SK-N-SH (cell line): ENCODE results near the gene RBMS1. TPM values are rescaled to one million over a fixed set of nuclear protein-coding genes. Genes with fewer than 3 reads are reported as not detected.

Source experiments
- CTCF ChIA-PET: fragments of 300-600, 350-600 bp; formaldehyde crosslinking; extraction: SDS; loops from one replicate; lab custom pipeline; 2021; lab: Yijun Ruan, JAX
- POLR2A ChIA-PET: fragments of 350-600 bp; sonication (Branson Sonifier 250); formaldehyde crosslinking; extraction: SDS; loops from one replicate; lab custom pipeline; 2020; ENCODE audit warnings: antibody characterized with exemption, inconsistent platforms; lab: Yijun Ruan, JAX
- DNase-seq: peaks from one replicate; pipeline ENCODE4 v3.0.0; 2012
- H2AFZ ChIP-seq: fragments of 200-600 bp; sonication (generic); 2 replicates; pipeline ENCODE4 v1.8.1; 2016; ENCODE audit warnings: antibody characterized with exemption, mild to moderate bottlenecking, low read depth
- H3F3A ChIP-seq: fragments of 200-600 bp; sonication (generic); replicated peaks from 2 replicates; pipeline ENCODE3; 2016; ENCODE audit warnings: antibody characterized with exemption, mild to moderate bottlenecking; ENCODE audit not compliant: insufficient read depth
- H3K27ac ChIP-seq, 2 experiments: fragments of 200-500 bp in 1 of 2; fragments of 200-600 bp in 1 of 2; sonication (Bioruptor generic) in 1 of 2; sonication (generic), shearing (Covaris generic) in 1 of 2; 2 replicates each; pipeline versions ENCODE4 v1.5.1 to v1.6.1; 2014 to 2016; ENCODE audit warnings: low read depth in 2 of 2, inconsistent platforms in 1 of 2, low read length in 1 of 2, mild to moderate bottlenecking in 1 of 2, mixed read lengths in 1 of 2
- H3K27me3 ChIP-seq: fragments of 200-600 bp; sonication (generic), shearing (Covaris generic); 2 replicates; pipeline ENCODE4 v1.6.1; 2016; ENCODE audit warnings: mixed run types; ENCODE audit not compliant: insufficient read depth
- H3K36me3 ChIP-seq, 2 experiments: fragments of 200-500 bp in 1 of 2; fragments of 200-600 bp in 1 of 2; sonication (Bioruptor generic) in 1 of 2; sonication (generic) in 1 of 2; replicated peaks in 1 of 2; 2 replicates each; pipeline versions ENCODE3 to v1.5.1; 2014 to 2016; ENCODE audit warnings: low read length in 1 of 2, mild to moderate bottlenecking in 1 of 2; ENCODE audit not compliant: insufficient read depth in 2 of 2, control insufficient read depth in 1 of 2
- H3K4me1 ChIP-seq, 2 experiments: fragments of 200-500 bp in 1 of 2; fragments of 200-600 bp in 1 of 2; sonication (Bioruptor generic) in 1 of 2; sonication (generic), shearing (Covaris generic) in 1 of 2; 2 replicates each; pipeline versions ENCODE4 v1.5.1 to v1.6.1; 2014 to 2016; ENCODE audit warnings: low read depth in 1 of 2, low read length in 1 of 2, mixed run types in 1 of 2; ENCODE audit not compliant: insufficient read depth in 2 of 2, control insufficient read depth in 1 of 2
- H3K4me2 ChIP-seq: fragments of 200-600 bp; sonication (generic), shearing (Covaris generic); 2 replicates; pipeline ENCODE4 v1.6.1; 2017; ENCODE audit warnings: mixed run types
- H3K4me3 ChIP-seq, 2 experiments: fragments of 200-500 bp in 1 of 2; fragments of 200-600 bp in 1 of 2; sonication (Bioruptor generic) in 1 of 2; sonication (generic), shearing (Covaris generic) in 1 of 2; 2 replicates each; pipeline versions ENCODE4 v1.5.1 to v1.8.1; 2014 to 2016; ENCODE audit warnings: low read depth in 2 of 2, inconsistent platforms in 1 of 2, low read length in 1 of 2, mild to moderate bottlenecking in 1 of 2, mixed read lengths in 1 of 2, moderate library complexity in 1 of 2
- H3K79me2 ChIP-seq: fragments of 200-600 bp; sonication (generic); 2 replicates; pipeline ENCODE4 v1.8.1; 2017; ENCODE audit warnings: mild to moderate bottlenecking; ENCODE audit not compliant: insufficient read depth
- H3K9ac ChIP-seq: fragments of 200-600 bp; sonication (generic); 2 replicates; pipeline ENCODE4 v1.6.1; 2017; ENCODE audit warnings: mixed run types
- H3K9me2 ChIP-seq: fragments of 200-600 bp; sonication (generic); 2 replicates; pipeline ENCODE4 v1.6.1; 2017; ENCODE audit warnings: mixed run types
- H3K9me3 ChIP-seq: fragments of 200-600 bp; sonication (generic); 2 replicates; pipeline ENCODE4 v1.6.1; 2017; ENCODE audit warnings: mixed run types, mild to moderate bottlenecking, moderate library complexity
- H4K20me1 ChIP-seq: fragments of 200-600 bp; sonication (generic); 2 replicates; pipeline ENCODE4 v1.6.1; 2017; ENCODE audit warnings: mild to moderate bottlenecking, mixed run types; ENCODE audit not compliant: insufficient read depth
- CHD2 ChIP-seq: fragments of 150-350 bp; IDR thresholded peaks from 2 replicates; pipeline ENCODE4 v1.6.1; 2018; ENCODE audit warnings: low read length; ENCODE audit not compliant: partially characterized antibody
- ELF1 ChIP-seq: IDR thresholded peaks from 2 replicates; pipeline ENCODE4 v1.4.0; 2012
- EZH2phosphoT487 ChIP-seq: fragments of 200-600 bp; sonication (generic); IDR thresholded peaks from 2 replicates; pipeline ENCODE4 v1.6.1; 2017; ENCODE audit warnings: low read depth, mixed run types, mild to moderate bottlenecking, antibody characterized with exemption, moderate library complexity, borderline replicate concordance
- FOSL2 ChIP-seq: IDR thresholded peaks from 2 replicates; pipeline ENCODE4 v1.4.0; 2012; ENCODE audit warnings: low read depth, mild to moderate bottlenecking, moderate library complexity, borderline replicate concordance
- JUND ChIP-seq: IDR thresholded peaks from 2 replicates; pipeline ENCODE4 v1.4.0; 2012
- MEF2A ChIP-seq: IDR thresholded peaks from 2 replicates; pipeline ENCODE4 v1.4.0; 2012; ENCODE audit warnings: low read depth, borderline replicate concordance
- NRF1 ChIP-seq: IDR thresholded peaks from 2 replicates; pipeline ENCODE4 v1.6.1; 2012; ENCODE audit warnings: low read depth, mild to moderate bottlenecking, low read length
- PBX3 ChIP-seq: IDR thresholded peaks from 2 replicates; pipeline ENCODE4; 2012
- RAD21 ChIP-seq: IDR thresholded peaks from 2 replicates; pipeline ENCODE4 v1.6.1; 2012; ENCODE audit warnings: mild to moderate bottlenecking, low read length
- RCOR1 ChIP-seq: fragments of 150-350 bp; IDR thresholded peaks from 2 replicates; pipeline ENCODE4 v1.6.1; 2017; ENCODE audit warnings: antibody characterized with exemption, low read length
- RFX5 ChIP-seq: IDR thresholded peaks from 2 replicates; pipeline ENCODE4 v1.6.1; 2012; ENCODE audit warnings: mild to moderate bottlenecking, improper control_type of control experiment, low read length
- RXRA ChIP-seq: IDR thresholded peaks from 2 replicates; pipeline ENCODE4 v1.4.0; 2012; ENCODE audit warnings: low read depth, mild to moderate bottlenecking, borderline replicate concordance
- SIN3A ChIP-seq: IDR thresholded peaks from 2 replicates; pipeline ENCODE4 v1.6.1; 2012; ENCODE audit warnings: low read depth, mild to moderate bottlenecking, low read length, moderate library complexity, borderline replicate concordance
- SMC3 ChIP-seq: IDR thresholded peaks from 2 replicates; pipeline ENCODE4 v1.6.1; 2012; ENCODE audit warnings: low read depth, low read length, improper control_type of control experiment
- TCF12 ChIP-seq: IDR thresholded peaks from 2 replicates; pipeline ENCODE4 v1.4.0; 2012
- USF1 ChIP-seq: IDR thresholded peaks from 2 replicates; pipeline ENCODE4 v1.4.0; 2012; ENCODE audit warnings: low read depth, borderline replicate concordance
- WGBS: methylation state at CpG from one replicate; pipeline ENCODE4 v1.1.6; 2017; ENCODE audit warnings: low lambda C conversion rate; 5-methylcytosine and 5-hydroxymethylcytosine counted together
- polyA plus RNA-seq, 3 experiments: library from polyadenylated mRNA; depleted of rRNA; stranded (reverse); fragments of >200 nt; gene quantifications; 2 replicates each; pipeline ENCODE4 v1.2.3, GENCODE V29; 2012

Gene RBMS1
- polyA plus RNA-seq, 1 of the 3 experiments (the other 2 are of a cell fraction): 56.5 TPM

GRCh38 chr2:160352500-160352899, 141.1 kb downstream of the RBMS1 start (continued):
- TF ChIP-seq RXRA: no peak
- TF ChIP-seq ELF1: no peak
- peak; percentile 48; the same call in 1 of the 2 replicates for TF ChIP-seq JUND
- TF ChIP-seq SMC3: no peak
- TF ChIP-seq RCOR1: no peak
- TF ChIP-seq FOSL2: peak; percentile 62
- TF ChIP-seq PBX3: peak; percentile 91
- TF ChIP-seq TCF12: peak; percentile 70; the same call in 1 of the 2 replicates
- TF ChIP-seq CHD2: no peak
- no peak for TF ChIP-seq RFX5

GRCh38 chr2:160351956-160352355, 141.7 kb downstream of the RBMS1 start:
- no peaks in the 10 kb centered on the region for H3K9me3 ChIP-seq
- H2AFZ ChIP-seq: no peak overlapping the region
- peaks cover 52% of the 10 kb centered on the region for H4K20me1 ChIP-seq
- peak overlapping the region; percentile 44 to 75; a peak in 3 of 4 replicates for H3K27ac ChIP-seq
- TF ChIP-seq JUND (peak; percentile 41; the same call in 1 of the 2 replicates), RXRA (no peak), FOSL2 (peak; percentile 49; the same call in 1 of the 2 replicates), TCF12 (peak; percentile 31; the same call in 1 of the 2 replicates), RAD21 (no peak), MEF2A (no peak)
- peaks cover 29% of the 10 kb centered on the region for H3F3A ChIP-seq
- peak overlapping the region; percentile 60 for H3K4me2 ChIP-seq
- DNase-seq: no peak
- WGBS: 50% methylated on average over 4 of the region's 4 CpGs
- no peaks in the 10 kb centered on the region for H3K27me3 ChIP-seq
- peaks cover 14 to 28% of the 10 kb centered on the region in 2 experiments for H3K36me3 ChIP-seq
- H3K79me2 ChIP-seq: peaks cover 97% of the 10 kb centered on the region
- POLR2A ChIA-PET: no interaction called here
- no peaks in the 10 kb centered on the region for H3K9me2 ChIP-seq
- peaks cover 0 to 55% of the 10 kb centered on the region in 2 experiments; a peak in 3 of 4 replicates for H3K4me1 ChIP-seq
- CTCF ChIA-PET: no interaction called here
- no peak overlapping the region for H3K4me3 ChIP-seq
- H3K9ac ChIP-seq: no peak overlapping the region; the same call in 1 of the 2 replicates

GRCh38 chr2:160349306-160349705, 144.3 kb downstream of the RBMS1 start:
- CTCF ChIA-PET: no interaction called here
- H2AFZ ChIP-seq: no peak overlapping the region
- no peak overlapping the region for H3K4me3 ChIP-seq
- DNase-seq: no peak
- peaks cover 0 to 52% of the 10 kb centered on the region in 2 experiments; a peak in 2 of 4 replicates for H3K4me1 ChIP-seq
- 96% methylated on average over 2 of the region's 2 CpGs for WGBS
- no peak overlapping the region for H3K9ac ChIP-seq
- H3K9me2 ChIP-seq: no peaks in the 10 kb centered on the region
- peaks cover 9 to 11% of the 10 kb centered on the region in 2 experiments for H3K36me3 ChIP-seq
- no peaks in the 10 kb centered on the region for H3K9me3 ChIP-seq
- POLR2A ChIA-PET: no interaction called here
- H3K27me3 ChIP-seq: no peaks in the 10 kb centered on the region
- TF ChIP-seq USF1: no peak
- TF ChIP-seq SIN3A: no peak
- TF ChIP-seq TCF12: no peak
- TF ChIP-seq PBX3: no peak
- TF ChIP-seq EZH2phosphoT487: no peak
- no peak for TF ChIP-seq NRF1
- peaks cover 49% of the 10 kb centered on the region for H4K20me1 ChIP-seq
- H3K4me2 ChIP-seq: no peak overlapping the region
- H3K27ac ChIP-seq: 0 out of 4 replicates have a peak overlapping the region, but pooled peaks of 1 of the 2 experiments have one; percentile 6
- H3K79me2 ChIP-seq: peaks cover 97% of the 10 kb centered on the region
- peaks cover 32% of the 10 kb centered on the region for H3F3A ChIP-seq
